ENCODE results near the gene LSM12.
"Not testable (repeated sequence)": the region's sequence is repeated elsewhere in the genome, so short reads cannot be mapped to it uniquely, and the experiment has no call there.

The LSM12 gene

GRCh38 chr17:44006598-44007345 is 59.7 kb downstream of the LSM12 start:
- DNase-seq = peak; percentile 89

GRCh38 chr17:44006272-44006597 is 60.2 kb downstream of the LSM12 start:
- DNase-seq = no peak

GRCh38 chr17:44005527-44006271 is 60.8 kb downstream of the LSM12 start:
- no peak for DNase-seq

GRCh38 chr17:44004761-44005526 is 61.5 kb downstream of the LSM12 start:
- no peak for DNase-seq

GRCh38 chr17:44004077-44004760 is 62.3 kb downstream of the LSM12 start, which contains the start of gene NAGS:
NAGS (plus strand) TSS chr17:44004622; CDS start chr17:44004664, 42 bp downstream.
- peak; percentile 25 for DNase-seq

- DNase-seq = no peak
Measured at GRCh38 chr17:44002141-44002848, 64.2 kb downstream of the LSM12 start.

GRCh38 chr17:44001461-44001920 is 65.0 kb downstream of the LSM12 start:
- DNase-seq = no peak

GRCh38 chr17:44000871-44001460 is 65.5 kb downstream of the LSM12 start:
- DNase-seq = no peak

- DNase-seq = no peak
Measured at GRCh38 chr17:44000141-44000860, 66.2 kb downstream of the LSM12 start.

GRCh38 chr17:43999024-43999423 is 67.4 kb downstream of the LSM12 start:
- DNase-seq = no peak

GRCh38 chr17:43998552-43998951 is 67.9 kb downstream of the LSM12 start:
- no peak for DNase-seq

- not testable (repeated sequence) for DNase-seq
Measured at GRCh38 chr17:43997180-43997579, 69.3 kb downstream of the LSM12 start.

GRCh38 chr17:43995150-43995471 is 71.4 kb downstream of the LSM12 start:
- no peak for DNase-seq

- peak; percentile 36 for DNase-seq
Measured at GRCh38 chr17:43994272-43995149, 72.0 kb downstream of the LSM12 start.

- DNase-seq = no peak
Measured at GRCh38 chr17:43992641-43993040, 73.8 kb downstream of the LSM12 start.

- DNase-seq = no peak
Measured at GRCh38 chr17:43988301-43988700, 78.2 kb downstream of the LSM12 start.

GRCh38 chr17:43987131-43988021 is 79.1 kb downstream of the LSM12 start:
- DNase-seq = no peak

- no peak for DNase-seq
Measured at GRCh38 chr17:43986225-43986981, 80.1 kb downstream of the LSM12 start.

Data from activated gamma-delta T cell (primary cell).